Left lobe of liver (tissue), 2 donors: ENCODE results near the gene BDKRB2. TPM values are rescaled to one million over a fixed set of nuclear protein-coding genes. Genes with fewer than 3 reads are reported as not detected.

Source experiments
- ATAC-seq: fragments of 200-7000 bp; cut with Tn5 transposase; one replicate; pipeline ENCODE4 v1.9.1; 2020; ENCODE audit warnings: mild to moderate bottlenecking, moderate library complexity
- DNase-seq: peaks from one replicate; pipeline ENCODE4 v3.0.0-alpha.2; 2020; ENCODE audit warnings: low spot score
- total RNA-seq: library from RNA; stranded (reverse); gene quantifications from one replicate; pipeline ENCODE4 v1.2.1, GENCODE V29; 2021
- donor health status: DM: no; HTN: no; CAD: no; lungs with moderate emphysema.
- donor health status: DM: no; HTN: yes; CAD: no.

Gene BDKRB2
- total RNA-seq, result 0.10 TPM

DNA sequence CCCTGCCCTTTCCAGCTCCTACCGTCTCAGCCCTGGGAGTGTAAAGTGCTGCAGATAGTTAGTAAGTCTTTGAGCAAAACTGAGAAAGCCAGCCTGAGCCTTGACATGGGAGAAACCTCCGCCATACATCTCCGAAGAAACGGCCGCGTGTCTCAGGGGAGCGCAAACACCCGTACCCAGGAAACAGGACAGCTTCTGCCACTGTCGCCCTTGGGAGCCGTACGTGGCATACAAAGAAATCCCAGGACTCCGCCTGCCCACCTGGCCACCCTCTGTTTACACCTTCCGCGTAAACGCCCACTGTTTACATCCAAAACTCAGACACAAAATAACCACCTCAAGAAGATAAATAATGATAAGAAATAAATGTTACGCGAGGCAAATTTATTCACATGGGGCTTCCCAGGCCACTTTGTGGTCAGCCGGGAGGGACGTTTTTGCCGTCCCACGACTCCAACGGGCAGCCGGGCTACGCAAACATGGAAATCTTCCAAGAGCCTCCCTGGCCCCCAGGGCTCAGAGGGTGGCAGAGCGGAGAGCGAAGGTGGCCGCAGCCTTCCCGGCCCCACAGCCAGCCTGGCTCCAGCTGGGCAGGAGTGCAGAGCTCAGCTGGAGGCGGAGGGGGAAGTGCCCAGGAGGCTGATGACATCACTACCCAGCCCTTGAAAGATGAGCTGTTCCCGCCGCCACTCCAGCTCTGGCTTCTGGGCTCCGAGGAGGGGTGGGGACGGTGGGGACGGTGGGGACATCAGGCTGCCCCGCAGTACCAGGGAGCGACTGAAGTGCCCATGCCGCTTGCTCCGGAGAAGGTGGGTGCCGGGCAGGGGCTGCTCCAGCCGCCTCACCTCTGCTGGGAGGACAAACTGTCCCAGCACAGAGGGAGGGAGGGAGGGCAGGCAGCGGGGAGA, at the start of gene BDKRB2:
Gene BDKRB2, plus strand, starts transcription at position 689 of the 908 bp plus-strand sequence. CDS start 32,269 bp downstream, outside the sequence.
- DNase-seq (no peak), ATAC-seq (peak; percentile 74)

DNA sequence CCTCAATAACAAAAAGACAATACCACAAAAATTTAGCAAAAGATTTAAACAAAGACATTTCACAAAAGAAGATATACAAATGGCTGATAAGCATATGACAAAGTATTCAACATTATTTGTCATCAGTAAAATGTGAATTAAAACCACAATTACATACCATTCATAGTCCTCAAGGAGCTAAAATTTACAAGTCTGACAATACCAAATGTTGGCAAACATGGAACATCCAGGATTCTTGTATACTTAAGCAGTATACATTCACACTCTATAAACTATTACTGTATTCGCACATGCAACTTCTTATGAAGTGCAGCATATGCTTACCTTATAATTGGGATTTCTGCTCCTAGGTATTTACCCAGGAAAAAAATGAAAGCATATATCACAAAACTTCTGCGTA, 49.7 kb upstream of the BDKRB2 start:
- DNase-seq (no peak), ATAC-seq (no peak)

DNA sequence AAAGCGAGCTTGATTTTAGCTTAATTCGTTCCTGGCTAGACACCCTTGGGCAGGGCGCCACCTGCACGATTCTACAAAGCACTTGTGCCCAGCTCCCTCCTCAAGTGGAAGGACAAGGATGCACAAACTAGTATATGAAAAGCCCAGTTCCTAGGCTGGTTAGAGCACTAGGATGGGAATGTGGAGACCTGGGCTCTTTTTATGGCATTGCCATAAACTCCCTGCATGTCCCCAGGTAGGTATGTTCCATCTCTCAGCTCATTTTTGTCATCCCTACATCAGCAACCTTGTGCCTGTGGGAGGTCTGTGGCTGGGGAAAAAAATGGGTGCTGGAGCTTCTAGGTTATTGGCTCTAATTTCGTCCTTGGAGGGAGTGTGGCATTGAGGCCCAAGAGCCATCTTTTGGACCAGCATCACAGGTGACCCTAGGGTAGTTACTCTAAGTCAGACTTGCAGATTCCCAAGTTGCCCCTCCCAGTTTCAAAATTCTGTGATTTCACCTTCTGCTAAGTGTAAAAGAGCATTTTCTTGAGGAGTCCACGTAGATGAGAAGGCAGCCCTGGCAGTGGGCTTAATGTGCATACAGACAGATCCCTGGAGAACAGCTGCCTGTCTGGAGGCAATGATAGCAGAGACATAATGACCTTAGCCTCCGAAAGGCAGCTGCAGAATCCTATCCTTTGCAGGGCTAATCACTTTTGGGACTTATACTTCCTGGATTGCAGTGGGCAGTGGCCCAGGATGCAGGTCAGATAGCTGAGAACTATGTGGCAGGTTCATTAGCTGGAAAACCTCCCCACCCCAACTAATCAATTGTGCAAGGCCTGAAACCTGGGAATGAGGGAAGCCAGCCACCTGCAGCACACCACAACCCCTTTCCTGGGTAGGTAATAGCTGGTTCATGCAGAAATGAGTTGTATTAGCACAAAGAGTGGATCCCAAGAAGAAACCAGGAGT, 47.6 kb upstream of the BDKRB2 start:
- ATAC-seq (no peak), DNase-seq (peak; percentile 26)

DNA sequence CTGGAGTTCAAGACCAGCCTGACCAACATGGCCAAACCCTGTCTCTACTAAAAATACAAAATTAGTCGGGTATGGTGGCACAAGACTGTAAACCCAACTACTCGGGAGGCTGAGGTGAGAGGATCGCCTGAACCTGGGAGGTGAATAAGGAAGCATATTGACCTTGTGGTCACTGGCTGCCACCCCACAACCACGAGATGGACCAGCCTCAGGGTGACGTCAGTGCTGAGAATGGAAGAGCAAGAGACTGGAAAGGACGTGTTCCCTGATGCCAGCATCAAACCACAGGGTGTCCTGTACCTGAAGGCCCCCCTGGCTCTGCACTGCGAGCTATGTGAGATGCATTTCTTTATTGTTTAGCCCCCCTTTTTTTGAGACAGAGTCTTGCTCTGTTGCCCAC, 45.9 kb upstream of the BDKRB2 start:
- no peak for ATAC-seq

DNA sequence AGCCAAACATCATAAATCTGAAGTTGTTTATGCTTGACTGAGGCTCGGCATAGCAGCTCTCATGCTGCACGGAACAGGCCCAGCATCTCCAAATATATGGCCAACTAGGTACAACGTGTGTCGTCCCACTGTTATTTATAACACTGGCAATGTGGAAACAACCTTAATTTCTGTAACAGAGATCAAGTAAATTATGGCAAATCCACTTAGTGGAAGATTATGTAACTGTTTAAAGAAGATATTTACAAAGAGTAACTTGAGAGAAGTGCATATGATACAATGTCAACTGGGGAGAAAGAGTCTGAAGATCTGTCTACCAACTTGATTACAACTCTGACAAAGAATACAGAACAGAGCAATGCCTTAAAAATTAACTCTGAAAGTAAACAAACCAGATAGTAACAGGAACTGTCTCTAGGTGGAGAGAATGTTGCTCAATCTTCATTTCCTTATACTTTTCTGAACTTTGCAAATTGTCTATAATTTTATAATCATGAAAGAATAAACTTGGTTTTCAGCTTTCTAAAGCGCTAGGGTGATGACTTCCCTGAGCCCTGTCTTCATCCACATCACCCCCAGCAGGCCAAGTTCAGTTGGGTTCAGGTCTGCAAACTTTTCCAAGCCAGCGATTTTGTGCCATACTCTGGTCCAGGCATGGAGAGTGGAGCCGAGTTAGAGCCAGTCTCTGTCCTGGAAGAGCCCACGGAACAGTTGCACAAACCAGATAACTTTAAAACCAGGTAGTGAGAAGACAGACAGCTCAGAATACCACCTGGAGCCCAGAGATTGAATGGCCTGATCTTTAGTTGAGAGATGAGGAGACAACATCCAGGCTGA, 44.3 kb upstream of the BDKRB2 start:
- peak; percentile 75 for ATAC-seq

More for the DNA sequence above, 45.9 kb upstream of the BDKRB2 start:
- no peak for DNase-seq

DNA sequence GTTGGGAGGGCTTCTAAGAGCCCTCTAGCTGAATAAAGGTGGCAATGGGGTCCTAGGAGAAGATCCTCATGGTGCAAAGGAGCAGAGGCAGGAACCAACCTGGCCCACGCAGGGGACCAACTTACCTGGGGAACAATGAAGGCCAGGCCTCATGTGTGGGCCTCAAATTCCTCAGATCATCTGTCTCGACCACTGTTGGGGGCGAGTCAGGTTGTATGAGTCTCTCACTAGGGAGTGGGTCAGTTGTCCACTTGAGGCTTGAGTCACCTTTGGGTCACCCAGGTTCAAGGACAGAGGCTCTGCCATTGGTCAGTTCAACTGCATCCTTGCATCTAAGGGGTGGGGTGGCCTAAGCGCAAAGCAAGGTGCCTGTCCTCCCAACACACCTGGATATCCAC, 43.7 kb upstream of the BDKRB2 start:
- no peak for ATAC-seq
- DNase-seq, result peak; percentile 29

More for the DNA sequence above, 44.3 kb upstream of the BDKRB2 start:
- DNase-seq, result peak; percentile 33

DNA sequence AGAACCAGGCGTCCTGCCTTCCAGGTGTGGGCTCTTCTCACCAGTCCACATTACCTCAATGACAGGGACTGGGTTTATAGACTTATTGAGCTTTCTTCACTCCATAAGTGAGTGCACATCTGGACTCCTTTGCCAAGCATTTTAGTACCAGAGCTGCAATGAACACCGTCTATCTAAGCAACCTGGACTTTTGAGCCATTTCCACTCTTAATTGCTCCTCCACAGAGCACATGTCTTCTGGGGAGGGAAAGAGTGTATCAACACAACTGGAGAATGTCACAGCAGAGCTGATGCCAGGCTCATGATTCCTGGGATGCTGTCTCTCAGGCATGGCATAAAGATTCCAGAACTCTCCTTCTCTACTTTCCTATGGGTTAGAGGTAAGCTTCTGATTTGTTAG, 43.0 kb upstream of the BDKRB2 start:
- ATAC-seq, result no peak

DNA sequence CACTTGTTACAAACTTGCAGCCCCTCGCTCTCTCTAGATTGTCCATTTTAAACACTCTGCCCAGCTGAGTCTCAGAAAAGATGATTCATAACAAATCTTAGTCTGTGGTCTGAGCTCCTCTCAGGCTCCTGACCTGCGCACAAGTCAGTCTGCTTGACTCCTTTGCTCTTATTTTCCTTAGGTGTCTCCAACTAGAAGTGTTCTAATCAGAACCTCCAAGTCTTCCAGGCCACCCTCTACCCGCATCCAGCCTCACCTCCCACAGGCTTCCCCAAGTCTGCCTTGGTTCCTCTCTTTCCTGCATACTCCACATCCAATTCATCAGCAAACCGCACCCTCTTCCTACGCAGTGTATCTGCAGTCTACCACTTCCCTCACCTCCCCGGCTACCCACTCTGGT, 42.4 kb upstream of the BDKRB2 start:
- DNase-seq (no peak), ATAC-seq (no peak)

More for the DNA sequence above, 43.0 kb upstream of the BDKRB2 start:
- DNase-seq, result peak; percentile 24

DNA sequence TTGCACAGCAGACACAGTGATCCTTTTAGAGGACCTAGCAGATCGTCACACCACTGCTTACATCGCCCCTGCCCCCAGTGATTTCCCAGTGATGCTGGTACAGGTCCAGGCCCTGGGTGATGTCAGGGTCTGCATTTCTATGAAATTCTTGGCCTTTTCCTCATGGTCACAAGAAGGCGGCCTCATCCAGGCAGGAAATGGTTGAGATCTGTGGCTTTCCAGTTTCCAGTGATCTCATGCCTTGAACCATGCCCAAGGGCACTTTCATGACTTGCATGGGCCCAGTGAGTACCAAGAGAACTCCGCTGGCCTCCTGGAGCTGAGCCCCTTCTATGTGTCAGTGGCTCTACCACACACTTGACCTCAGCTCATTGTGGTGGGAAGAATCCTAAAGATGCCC, 41.9 kb upstream of the BDKRB2 start:
- ATAC-seq (no peak), DNase-seq (peak; percentile 33)

DNA sequence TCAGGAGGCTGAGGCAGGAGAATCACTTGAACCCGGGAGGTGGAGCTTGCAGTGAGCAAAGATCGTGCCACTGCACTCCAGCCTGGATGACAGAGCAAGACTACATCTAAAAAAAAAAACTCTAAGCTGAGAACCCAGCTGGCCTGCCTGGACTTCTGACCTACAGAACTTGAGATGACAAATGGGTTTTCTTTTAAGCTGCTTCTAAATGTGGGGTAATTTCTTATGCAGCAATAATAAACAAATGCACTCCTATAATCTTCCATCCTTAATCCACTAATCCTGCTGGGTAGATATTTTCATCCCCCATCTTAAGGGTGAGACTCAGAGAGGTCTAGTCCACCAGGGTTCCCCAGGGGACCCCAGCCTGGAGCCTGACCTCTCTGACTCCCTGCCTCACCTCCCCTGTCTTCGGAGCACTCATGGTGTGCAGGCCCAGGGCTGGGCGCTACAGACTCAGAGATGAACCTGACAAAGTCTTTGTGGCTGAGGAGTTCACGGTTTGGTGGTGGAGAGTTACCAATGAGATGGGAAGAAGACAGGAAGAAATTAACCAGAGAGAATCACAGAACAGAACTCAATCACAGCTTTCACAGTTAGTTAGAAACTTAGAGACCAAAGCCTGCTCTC, 39.7 kb upstream of the BDKRB2 start:
- DNase-seq, result peak; percentile 19

DNA sequence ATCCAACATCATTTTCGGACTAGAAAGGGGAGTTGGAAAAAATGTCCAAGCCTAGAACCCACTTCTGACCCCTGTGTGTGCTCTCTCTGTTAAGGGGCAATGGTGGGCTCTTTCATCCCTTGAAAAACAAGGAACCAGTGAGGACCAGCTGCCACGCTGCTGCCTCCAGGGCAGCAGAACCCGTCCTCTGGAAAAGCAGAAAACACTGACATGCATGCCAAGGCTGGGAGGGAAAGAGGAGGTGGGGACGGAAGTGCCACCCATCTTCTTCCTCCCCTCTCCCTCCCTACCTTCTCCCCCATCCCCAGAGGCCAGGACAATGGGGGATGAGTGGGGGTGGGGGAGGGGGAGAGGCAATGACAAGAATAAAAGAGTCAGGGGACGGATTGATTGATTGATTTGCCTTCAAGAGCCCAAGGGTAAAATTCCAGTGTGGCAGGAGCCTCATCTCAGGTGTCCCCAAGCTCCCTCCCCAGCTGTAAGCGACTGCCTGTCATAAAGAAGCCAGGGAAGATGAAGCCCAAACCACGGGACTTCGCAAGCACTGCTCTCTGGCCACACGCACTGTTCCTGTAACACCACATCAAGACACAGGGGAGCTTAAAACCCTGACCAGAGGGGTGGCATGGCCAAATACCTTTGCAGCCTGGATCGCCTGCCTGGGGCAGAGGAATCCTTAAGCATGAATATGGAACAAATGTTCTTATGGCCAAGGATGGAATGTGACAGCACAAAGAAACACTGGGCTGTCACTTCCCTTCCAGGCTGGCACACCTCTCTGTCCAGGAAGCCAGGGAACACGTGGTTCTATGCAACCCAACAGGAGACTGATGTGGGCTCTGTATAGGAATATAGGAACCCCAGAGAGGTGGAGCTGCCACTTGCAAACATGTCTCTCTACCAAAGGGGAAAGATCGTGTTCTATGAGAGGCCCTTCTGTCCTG, 38.9 kb upstream of the BDKRB2 start:
- no peak for ATAC-seq
- DNase-seq, result peak; percentile 28

More for the DNA sequence above, 39.7 kb upstream of the BDKRB2 start:
- ATAC-seq, result no peak

DNA sequence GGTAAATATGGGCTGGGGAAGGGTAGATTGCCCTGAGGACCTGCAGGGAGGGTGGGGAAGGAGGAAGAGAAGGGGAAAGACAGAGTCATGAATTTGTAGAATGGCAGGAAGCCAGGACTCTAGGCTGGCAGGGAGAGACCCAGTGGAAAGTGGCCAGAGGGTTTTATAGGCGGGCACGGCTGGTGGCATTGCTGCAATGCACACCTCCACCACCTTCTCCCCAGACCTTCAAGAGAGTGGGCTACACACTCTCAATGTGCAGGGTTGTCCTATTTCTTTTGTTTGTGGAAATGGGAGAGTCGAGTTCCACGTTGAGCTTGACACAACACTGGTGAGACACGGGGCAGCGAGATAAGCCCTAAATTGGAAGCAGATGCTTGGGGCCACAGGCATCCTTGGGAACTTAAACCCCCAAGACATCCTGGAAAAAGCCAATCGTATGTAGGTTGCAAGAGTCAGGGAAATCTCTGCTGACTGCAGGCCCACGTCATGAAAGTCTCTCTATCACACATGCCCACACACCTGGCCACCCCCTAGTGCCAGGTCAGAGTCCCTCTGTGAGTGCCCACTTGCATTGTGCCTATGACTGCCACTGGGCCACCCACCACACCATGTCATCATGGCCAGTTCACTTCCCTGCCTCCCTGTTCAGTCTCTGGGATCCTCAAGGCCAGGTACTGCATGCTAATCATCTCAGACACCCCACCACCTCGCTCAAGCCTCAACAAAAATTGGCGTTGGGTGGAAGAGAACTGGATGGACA, 38.0 kb upstream of the BDKRB2 start:
- DNase-seq (peak; percentile 28), ATAC-seq (no peak)

DNA sequence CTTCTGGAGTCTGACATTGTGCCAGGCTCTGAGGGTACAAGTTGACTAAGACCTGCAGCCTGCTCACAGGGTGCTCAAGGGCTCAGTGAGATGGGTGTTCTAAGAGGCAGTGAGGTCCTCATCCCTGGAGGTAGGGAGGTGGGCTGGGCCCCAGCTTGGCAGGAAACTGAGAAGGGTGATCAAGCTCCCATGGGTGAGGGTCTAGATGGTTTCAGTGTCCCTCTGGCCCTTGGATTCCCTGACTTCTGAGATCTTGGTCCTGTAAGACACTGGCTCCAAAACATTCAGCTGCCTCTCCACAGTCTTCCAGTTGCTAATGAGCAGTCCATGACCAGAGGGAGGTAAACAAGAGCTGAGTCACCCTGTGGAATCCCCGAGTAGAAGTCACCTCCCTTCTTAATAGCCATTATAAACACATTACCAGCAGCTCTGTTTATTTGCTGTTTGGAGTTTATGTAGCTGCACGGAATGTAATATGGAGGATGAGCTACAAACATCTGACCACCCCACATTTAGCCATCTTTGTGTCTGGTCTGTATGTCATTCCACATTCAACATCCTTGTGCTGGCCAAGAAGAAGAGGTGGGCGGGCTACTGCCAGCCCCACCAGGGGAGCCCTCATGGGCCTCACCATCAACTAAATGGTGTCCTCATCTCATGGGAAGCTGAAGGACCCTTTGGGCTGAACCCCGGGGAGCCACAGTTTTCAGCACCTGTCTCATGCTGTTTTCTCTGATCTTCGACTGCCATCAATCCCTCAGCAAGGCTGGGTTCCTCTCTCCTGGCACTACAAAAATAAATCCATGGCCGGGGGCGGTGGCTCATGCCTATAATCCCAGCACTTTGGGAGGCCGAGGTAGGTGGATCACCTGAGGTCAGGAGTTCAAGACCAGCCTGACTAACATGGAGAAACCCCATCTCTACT, 37.2 kb upstream of the BDKRB2 start:
- no peak for ATAC-seq

DNA sequence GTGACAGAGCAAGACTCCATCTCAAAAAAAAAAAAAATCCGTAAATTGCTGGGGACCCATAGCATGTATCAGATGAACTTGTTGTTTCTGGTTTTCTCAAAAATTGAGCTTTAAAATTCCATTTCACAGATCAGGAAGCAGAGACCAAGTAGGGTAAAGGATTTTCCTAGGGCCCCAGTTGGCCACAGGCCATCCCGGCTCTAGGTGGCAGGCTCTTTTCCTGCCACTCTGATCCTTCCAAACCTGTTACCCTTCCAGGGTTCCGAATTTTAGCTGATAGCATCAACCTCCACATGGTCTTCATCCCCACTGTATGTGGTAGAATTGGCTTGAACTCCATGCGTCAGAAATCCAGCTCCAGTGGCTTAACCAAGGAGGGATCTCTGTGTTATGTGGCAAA, 36.1 kb upstream of the BDKRB2 start:
- DNase-seq (peak; percentile 11), ATAC-seq (no peak)

More for the DNA sequence above, 37.2 kb upstream of the BDKRB2 start:
- peak; percentile 34 for DNase-seq

DNA sequence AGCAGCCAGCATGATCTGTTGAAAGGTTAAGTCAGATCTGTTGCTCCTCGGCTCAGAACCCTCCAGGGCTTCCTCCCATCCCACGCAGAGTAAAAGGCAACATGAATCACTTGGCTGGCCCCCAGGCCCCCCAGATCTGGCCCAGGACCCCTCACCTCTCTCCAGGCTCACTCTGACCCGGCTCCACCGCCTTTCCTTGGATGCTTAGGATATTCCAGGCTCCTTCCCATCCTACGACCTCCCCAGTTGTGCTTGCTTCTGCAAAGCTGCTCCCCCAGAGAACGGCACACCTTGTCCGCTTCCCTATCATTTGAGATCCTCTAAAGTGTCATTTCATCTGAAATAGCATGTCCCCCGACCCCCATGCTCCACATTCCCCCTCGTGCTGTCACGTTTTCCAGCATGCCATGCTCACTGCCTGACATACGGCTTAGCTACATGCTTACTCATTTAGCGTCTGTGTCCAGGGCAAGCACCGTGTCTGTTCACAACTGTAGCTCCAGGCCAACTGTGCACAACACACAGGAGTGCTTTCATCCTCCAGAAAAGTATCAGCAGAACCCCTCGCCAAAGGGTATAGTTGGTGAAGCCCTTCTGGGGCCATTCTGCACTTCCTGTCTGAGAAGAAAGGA, 33.6 kb upstream of the BDKRB2 start:
- DNase-seq (peak; percentile 31), ATAC-seq (no peak)

DNA sequence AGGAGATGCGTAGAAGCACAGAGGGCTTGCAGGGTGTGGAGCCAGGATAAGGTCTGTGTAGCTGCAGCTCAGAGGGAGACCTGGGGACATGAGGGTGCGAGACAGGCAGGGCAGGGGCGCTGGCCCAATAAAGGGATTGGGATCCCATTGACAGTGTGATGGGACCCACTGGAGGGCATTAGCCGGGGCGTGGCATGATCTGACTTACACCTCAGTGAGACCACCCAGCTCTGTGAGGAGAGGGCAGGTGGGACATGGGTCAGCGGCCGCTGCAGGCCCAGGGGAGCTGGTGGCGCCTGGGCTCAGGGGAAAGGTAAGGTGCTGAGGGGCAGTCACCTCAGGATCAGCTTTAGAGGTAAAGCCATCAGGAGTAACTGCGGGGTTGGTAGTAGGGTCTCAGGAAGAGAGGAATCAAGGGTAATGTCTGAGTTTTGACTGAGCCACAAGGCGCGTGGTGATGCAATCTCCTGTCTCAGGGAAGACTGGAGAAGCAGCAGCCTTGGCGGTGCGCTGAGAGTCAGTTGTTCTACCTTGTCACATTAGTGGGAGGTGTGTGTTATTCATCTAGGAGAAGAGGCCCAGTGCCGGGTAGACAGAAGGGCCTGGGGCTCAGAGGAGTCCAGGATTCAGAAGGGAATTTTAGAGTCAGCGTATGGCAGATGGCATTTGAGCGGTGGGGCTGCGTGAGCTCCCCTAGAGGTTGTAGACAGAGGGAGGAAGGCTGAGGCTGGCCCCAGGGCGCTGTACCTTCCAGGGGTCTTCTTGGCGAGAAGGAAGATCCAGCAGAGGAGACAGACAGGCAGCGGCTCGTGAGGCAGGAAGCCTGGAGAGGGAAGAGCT, 30.8 kb upstream of the BDKRB2 start:
- DNase-seq, result no peak
- ATAC-seq, result no peak
